22Rv1 (cell line): ENCODE measurements around the gene MED12L.

Source experiments
- ZFX ChIP-seq: fragments of 450-650 bp; IDR thresholded peaks from 2 replicates; pipeline ENCODE4 v1.6.1; 2017; ENCODE audit warnings: antibody characterized with exemption, borderline replicate concordance
- TF ChIP-seq, protein P1 (sequence below): fragments of 450-650 bp; IDR thresholded peaks from 2 replicates; pipeline ENCODE4 v1.5.1; 2017; ENCODE audit warnings: mild to moderate bottlenecking

DNA sequence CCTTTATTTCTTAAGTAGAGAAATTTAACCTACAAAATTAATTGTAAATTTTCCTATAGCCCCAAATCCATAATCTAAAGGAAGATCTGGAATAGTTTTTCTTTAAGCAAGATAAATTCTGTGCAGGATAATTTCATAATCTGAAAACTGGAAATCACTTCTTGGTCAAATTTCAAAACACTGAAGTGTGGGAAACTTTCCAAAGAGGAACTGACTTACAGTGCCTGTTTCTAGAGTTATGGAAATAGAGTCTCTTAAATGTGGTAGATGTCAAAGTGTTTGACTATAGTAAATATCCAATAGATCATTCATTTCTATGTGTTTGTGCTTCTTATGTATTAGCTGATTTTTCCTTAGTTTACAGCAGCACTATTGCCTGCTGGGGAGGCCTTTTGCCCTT, 245.4 kb downstream of the MED12L start:
- TF ChIP-seq, protein P1, sequence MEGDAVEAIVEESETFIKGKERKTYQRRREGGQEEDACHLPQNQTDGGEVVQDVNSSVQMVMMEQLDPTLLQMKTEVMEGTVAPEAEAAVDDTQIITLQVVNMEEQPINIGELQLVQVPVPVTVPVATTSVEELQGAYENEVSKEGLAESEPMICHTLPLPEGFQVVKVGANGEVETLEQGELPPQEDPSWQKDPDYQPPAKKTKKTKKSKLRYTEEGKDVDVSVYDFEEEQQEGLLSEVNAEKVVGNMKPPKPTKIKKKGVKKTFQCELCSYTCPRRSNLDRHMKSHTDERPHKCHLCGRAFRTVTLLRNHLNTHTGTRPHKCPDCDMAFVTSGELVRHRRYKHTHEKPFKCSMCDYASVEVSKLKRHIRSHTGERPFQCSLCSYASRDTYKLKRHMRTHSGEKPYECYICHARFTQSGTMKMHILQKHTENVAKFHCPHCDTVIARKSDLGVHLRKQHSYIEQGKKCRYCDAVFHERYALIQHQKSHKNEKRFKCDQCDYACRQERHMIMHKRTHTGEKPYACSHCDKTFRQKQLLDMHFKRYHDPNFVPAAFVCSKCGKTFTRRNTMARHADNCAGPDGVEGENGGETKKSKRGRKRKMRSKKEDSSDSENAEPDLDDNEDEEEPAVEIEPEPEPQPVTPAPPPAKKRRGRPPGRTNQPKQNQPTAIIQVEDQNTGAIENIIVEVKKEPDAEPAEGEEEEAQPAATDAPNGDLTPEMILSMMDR = no peak
- no peak for TF ChIP-seq ZFX
